NCI-H2029 treated with DMSO at 0.1 percent for 48 hours (cell line): ENCODE results near the gene SHISA5.
"Not testable (repeated sequence)": the region's sequence is repeated elsewhere in the genome, so short reads cannot be mapped to it uniquely, and the experiment has no call there.

Experiments
- DNase-seq: peaks from one replicate; lab custom pipeline; 2025; lab: John Stamatoyannopoulos, UW

The SHISA5 gene

DNA sequence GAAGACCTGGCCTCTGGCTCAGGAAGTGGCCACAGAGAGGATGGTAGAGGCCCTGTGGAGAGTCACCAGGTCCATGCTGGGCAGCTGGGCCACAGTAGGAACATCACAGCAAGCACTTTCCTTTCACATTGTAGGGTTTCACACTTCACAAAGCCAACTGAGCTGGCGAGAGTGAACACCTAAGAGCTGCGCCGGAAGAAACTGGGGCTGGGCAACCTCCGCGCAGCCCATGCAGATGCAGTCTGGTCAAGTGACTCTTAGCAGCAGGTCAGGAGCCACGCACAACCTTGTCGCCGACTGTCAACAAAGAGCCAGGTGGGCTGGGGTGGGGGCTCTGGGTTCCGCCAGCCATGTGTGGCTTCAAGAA is 15.3 kb upstream of the SHISA5 start:
- DNase-seq: no peak

DNA sequence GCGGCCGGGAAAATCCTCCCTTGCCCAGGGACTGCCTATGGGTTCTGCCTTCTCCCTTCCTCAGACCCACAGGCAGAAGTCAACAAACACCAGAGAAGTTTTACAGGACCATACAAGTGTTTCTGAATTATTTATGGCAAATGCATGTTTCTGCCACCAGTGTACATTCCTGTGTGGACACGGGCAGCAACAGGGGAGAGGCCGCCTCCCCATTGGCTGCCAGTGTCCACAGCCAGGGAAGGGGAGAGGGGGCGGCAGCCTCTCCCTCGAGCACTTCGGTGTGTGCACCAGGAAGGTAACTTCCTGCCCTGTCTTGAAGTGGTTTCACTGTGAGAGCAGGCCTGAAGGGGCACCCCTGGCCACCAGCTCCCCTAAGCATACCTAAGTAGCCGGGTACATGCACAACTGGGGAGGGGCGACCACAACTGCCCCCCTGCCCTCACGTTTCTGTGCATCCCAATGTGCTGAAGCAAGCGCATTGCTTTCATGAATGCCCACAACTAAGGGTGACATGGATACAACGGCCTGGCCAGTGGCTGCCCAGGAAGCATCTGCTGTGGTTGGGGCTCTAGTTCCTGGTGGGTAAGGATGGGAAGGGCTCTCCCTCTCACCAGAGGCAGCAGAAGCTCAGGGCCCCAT is 14.8 kb upstream of the SHISA5 start:
- DNase-seq: no peak

DNA sequence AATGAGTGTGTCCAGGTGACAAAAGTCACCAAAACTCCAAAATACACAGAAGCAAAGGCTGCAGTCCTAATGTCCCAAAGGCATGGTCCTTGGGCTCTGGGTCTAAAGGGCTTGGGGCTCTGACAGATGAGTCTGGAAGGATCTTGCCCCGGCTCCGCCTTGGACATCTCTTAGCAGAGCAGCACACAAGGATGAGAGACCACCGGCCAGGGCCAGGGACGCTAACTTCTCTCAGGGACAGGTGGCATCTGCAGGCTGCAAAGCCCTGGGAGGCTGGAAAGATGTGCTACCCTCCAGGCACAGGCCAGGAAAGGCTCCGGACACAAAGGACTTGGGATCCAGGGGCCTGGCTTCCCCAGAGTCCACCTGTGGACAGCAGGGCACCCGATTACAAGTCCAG is 14.1 kb upstream of the SHISA5 start:
- DNase-seq: no peak

DNA sequence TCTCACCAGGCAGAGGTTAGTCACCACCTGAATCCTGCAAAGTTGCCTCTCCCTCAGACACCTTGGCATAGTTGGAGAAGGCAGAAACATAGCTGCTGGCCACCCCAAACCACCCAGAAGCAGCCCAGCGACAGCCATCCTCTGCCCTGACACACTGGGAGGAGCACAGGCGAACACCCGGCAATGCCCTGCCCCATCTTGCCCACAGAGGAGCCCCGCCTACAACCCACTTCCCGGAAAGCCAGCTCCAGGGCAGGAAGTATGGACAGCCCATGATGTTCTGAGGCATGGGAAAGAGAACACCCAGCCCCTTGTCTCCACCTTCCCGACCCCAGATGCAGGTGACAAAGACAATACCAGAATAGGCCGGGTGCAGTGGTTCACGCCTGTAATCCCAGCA is 12.6 kb upstream of the SHISA5 start:
- no peak for DNase-seq

DNA sequence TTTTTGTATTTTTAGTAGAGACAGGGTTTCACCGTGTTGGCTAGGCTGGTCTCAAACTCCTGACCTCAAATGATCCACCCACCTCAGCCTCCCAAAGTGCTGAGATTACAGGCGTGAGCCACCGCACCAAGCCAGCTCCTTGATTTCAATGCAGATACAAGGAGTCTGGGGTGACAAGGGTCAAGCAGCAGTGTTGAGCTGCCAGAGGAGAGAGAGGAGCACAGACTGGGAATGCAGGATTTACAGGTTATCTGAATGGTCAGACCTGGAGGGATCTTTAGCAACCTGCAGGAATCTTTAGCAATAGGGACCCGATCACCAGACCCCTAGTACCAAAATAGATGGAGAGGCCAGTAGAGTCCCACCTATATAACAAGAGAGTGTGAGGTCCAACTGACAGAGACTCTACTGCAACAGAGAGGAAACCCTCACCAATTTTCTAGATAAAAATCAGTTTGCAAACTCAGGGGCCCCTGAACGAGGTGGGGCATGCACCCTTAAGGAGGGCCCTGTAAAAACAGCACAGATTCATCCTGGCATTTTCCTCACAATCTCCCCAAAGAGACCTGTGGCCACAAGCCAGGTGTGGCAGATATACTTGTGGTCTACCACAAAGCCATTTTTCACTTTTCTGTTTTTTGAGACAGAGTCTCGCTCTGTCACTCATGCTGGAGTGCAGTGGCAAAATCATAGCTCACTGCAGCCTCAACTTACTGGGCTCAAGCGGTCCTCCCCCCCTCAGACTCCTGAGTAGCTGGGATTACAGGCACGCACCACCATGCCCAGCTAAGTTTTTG is 10.7 kb upstream of the SHISA5 start:
- no peak for DNase-seq

DNA sequence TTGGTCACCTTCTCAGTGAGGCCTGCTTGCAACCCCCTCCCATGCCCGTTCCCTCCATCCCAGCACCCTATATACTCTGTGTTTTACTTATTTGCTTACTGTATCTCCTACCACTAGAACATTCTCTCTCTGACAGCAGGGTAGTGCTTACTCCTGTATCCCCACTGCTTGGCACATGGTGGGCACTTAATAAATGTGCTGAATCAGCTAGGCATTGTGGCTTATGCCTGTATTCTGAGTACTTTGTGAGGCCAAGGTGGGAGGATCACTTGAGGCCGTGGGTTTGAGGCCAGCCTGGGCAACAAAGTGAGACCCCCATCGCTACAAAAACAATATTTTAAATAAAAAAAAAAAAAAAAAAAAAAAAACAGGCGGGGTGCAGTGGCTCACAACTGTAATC is 7.6 kb upstream of the SHISA5 start:
- no peak for DNase-seq

DNA sequence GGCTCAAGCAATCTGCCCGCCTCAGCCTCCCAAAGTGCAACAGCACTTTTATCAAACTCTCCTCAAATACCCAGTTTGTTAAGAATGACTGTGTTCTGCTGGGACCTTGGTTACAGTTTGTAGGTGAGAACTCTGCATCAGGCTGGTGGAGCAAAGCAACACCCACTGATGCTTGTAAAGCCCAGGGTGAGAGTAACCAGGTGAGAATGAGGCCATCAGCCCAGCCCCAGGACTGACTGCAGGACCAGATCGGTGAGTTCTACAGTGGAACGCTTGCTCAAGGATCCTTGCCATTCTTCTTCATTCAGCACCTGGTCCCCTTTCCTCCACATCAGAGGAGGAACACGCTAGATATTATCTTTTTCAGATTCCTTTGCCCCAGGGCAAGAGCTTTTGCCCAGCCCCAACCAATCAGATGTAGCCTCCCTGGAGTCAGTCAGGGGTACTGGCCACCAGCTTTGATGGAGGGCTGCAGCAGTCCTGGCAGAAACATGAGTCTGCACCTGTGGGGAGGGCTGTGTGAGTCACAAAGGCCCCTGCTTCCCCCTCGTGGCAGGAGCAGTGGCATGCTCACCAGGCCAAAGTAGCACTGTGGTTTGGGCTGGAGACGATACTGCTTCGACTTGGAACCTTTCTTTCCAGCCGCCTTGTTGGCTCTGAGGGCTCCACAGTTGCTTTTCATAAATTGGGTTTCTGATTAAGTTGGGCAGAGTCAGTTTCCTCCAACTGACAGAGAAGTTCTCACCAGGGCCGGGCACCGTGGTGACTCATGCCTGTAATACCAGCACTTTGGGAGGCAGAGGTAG is 3.5 kb upstream of the SHISA5 start:
- no peak for DNase-seq

DNA sequence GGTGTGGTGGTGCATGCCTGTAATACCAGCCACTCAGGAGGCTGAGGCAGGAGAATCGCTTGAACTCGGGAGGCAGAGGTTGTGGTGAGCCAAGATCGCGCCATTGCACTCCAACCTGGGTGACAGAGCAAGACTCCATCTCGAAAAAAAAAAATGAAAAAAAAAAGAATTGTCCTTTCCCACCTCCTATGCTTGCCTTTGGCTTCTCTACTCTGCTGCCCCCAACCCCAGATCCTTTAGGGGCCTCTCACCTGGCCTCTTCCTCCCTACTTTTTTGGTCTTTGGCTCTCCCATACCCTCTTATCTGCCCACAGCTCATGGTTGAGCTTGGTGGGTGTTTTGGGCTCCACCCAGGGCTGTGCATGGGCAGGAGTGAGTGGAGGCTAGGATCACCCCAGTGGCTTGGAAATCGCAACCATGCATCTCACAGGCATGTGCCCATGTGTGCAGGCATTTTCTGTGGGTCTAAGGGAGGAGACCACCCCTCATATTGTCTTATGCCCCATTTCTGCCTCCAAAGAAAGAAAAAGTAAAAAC is 2.1 kb upstream of the SHISA5 start:
- no peak for DNase-seq

DNA sequence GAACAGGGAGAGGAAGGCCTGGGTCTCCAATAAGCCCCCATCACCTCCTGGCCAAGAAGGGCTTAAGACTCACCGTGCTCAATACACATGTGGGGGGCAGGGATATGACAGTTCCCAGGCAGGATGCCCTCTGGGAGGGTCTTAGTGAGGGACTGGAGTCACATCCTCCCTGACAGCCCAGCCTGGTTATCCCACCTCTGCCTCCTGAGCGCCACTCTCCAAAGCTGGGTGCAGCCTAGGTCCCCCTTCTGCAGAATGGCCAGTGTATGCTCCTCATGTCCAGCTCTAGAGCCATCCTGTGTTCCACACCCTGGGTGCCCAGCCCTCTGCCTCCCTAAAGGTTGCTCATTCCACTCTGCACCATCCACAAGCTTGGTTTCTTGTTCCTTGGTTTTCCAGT is 1.2 kb upstream of the SHISA5 start:
- DNase-seq: no peak

DNA sequence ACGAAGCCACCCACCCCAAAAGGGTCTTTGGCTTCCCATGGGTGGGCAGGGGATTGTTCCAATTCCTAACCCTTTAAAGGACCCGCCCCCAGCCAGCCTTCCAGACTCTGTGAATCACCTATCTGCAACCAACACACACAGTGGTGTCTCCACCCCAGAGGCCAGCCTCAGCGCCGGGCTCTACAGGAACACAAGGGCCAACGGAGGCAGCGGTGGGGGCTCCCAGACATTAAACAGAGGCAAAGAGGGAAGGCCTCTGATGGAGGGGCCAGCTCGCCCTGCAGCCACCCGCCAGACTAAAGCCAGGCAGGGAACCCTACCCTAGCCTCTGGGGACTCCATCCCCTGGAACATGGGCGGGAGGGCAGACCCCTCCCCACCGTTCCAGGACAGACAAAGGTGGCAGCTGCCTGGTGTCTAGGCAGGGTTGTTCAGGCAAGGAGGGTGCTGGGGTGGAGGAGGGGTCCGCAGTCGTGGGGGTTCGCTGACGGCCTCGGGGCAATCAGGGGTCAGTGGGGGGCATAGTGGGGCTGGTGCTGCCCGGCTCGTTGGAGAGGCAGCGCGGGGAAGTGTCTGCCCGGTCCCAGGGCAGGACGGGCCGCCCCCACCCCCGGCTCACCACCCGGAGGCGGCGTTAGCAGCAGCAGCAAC is 448 bp downstream of the SHISA5 start:
- DNase-seq: no peak

DNA sequence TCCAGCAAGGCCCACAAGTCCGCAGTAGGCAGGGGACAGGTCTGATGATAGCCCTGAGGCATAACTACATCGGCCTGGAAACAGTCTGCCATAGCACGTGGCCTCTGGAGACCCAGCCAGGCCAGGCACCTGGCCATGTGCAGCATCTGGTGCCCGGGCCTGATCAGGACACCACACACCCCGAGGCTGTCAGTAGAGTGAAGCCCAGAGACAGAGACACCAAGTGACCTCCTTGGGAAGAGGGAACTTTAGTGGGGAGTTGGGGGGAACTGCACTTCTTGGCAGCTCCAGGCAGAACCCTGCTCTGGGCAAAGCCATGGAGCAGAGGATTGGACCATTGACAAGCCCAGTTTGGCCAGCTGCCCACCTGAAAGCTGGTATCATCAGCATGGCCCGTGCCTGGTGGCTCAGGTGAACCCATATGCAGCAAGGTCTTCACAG is 1.2 kb downstream of the SHISA5 start:
- DNase-seq: no peak

DNA sequence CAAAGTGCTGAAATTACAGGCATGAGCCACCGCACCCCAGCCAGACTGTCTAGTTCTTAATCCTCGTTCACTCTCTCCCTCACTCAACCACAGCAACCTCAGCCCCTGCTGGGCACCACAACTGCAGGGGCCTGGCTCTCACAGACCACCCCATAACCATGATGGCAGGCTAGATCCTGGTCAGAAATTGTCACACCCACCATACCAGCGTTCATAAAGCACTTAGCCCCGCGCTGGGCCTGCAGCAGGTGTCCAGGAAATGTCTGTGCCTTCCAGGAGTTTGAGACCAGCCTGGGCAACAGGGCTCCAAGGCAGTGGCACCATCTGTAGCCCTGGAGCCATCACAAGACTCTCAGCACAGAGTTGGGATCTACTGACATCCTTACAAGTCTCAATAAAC is 1.9 kb downstream of the SHISA5 start:
- DNase-seq: no peak

DNA sequence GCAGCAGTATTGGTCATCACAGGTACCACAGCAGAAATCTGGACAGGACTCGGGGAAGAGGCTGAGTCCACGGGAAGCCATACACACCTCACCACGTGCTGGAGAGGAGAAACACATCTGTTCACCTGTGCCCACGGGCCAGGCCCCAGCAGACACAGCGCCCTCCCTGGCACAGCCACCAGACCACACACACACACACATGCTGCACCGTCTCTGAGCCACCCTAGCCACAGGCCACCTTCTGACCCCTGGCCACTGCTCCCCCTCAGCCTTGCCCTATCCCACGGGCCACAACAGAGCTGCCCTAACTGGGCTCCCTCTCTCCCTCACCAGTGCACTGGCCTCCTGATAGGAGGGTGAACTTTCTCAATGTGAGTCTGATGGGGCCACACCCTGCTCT is 2.8 kb downstream of the SHISA5 start:
- DNase-seq: no peak

DNA sequence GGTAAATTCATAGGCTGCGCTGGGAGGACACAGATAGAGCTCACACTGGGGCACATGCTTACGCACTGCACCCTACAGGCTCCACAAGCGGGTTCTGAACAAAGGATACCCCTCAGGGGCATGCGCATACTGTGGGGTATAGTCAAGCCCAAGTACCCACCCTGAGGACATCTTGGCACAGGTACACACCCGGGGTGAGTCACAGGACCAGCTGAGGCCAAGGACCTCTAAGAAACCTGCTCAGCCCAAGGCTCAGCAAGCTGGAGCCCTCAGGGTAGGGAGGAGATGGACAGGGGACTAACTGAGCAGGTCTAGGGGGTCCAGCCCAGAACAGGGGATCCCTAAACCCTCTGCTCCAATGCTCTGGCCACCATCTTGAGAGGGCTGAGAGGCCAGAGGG is 3.3 kb downstream of the SHISA5 start:
- no peak for DNase-seq

DNA sequence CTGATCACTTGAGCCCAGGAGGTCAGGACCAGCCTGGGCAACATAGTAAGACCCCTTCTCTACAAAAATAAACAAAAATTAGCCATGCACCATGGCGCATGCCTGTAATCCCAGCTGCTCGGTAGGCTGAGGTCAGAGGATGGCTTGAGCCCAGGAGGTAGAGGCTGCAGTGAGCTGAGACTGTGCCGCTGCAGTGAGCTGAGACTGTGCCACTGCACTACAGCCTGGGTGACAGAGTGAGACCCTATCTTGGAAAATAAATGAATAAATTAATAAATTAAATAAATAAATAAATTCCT is 10.8 kb downstream of the SHISA5 start:
- no peak for DNase-seq

DNA sequence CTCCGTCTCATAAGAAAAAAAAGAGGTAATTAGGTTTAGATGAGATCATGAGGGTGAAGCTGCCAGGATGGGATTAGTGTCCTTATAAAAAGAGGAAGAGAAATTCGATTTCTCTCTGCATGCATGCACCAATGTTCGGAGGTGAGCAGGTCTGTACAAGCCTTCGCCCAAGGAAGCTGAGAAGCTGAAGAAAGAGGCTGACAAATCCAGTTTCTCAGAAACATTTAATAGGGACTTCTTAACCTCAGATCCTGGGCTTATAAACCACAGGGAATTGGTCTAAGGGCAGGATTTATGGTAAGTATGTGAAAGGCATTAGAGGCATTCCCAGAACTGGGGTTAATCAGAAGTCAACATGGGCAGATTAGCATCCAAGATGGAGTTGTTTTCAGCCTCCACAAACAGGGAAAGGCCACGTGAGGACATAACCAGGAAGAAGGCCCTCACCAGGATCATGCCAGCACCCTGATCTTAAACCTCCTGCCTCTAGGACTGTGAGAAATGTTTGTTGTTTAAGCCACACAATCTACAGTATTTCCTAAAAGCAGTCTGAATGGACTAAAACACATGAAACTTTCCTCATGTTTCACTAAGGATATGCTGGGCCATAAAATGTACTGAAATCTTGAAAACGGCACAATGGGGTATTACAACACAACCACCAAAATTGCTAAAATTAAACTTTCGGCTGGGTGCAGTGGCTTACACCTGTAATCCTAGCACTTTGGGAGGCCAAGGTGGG is 11.3 kb downstream of the SHISA5 start:
- DNase-seq: no peak

DNA sequence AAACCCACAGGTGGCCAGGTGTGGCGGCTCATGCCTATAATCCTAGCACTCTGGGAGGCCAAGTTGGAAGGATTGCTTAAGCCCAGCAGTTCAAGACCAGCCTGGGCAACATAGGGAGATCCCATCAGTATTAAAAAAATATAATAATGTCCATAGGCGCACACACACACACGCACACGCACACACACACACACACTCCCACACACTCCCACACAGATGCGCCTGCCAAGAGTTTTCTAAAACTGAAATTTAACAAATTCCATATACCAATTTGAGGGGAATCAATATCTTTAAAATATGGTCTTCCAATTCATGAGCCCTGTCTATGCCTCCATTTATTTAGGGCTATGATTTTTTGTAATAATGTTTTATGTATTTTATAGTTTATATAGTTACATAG is 17.0 kb downstream of the SHISA5 start:
- no peak for DNase-seq

DNA sequence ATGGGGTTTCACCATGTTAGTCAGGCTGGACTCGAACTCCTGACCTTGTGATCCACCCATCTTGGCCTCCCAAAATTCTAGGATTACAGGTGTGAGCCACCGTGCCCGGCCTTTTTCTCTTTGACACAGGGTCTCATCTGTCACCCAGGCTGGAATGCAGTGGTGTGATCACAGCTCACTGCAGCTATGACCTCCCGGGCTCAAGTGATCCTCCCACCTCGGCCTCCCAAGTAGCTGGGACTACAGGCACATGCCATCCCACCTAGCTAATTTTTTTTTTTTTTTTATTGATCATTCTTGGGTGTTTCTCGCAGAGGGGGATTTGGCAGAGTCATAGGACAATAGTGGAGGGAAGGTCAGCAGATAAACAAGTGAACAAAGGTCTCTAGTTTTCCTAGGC is 21.2 kb downstream of the SHISA5 start:
- not testable (repeated sequence) for DNase-seq

DNA sequence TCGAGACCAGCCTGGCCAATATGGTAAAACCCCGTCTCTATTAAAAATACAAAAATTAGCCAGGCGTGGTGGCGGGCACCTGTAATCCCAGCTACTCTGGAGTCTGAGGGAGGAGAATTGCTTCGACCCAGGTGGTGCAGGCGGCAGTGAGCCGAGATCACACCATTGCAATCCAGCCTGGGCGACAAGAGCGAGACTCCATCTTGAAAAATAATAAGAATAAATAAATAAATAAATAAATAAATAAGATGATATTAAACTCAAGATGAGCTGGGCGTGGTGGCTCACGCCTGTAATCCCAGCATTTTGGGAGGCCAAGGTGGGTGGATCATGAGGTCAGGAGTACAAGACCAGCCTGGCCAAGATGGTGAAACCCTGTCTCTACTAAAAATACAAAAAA is 23.1 kb downstream of the SHISA5 start:
- DNase-seq: not testable (repeated sequence)

DNA sequence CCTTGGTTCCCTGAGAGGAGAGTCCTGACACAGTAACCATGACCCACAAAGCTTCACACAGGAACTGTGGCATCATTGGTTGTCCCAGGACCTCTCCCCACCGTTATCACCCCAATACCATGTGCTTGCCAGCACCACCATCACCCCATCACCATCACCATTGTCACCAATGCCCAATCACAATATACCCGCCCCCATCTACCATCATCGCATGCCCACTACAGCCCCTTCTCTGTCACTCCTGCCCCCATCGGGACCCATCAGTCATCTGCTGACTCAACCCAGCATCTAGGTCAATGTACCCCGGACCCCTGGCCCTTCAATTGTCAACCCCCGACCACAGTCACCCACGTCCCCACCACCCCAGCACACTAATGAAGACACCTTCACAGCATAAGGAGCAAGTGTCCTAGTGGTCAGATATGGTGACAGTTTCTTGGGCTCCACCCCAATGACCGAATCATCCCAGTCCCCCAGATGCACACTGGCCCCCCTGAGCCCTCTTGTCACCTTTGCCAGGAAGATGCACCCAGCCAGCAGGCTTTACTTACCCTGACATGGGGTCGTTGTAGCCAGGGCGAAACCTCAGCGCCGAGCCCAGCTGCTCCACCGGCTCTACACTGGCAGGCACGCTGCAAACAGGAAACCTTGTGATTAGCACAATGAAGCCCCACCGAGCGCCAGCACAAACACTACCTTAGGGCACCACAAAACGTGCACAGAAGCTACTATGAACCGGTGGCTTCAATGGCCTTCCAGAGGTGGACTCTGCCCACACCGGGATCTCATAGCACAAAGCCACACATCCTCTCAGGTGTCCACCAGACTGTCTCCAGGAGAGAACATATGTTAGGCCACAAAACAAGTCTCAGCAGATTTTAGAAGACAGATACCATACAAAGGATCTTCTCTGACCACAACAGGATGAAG is 25.1 kb downstream of the SHISA5 start:
- DNase-seq: no peak
